ENCODE data around the gene ADGRG7.

- TF ChIP-seq POLR2A (IDR thresholded peaks at IDR 0.05) (no peak), CTCF (IDR thresholded peaks at IDR 0.05) (no peak)
Measured at GRCh38 chr3:100627491-100627890, 18.1 kb downstream of the ADGRG7 start.
